Ovary (tissue), 3 donors: Measurements from ENCODE around the gene DRAP1.

Source experiments
- POLR2A ChIP-seq: fragments of 450-650 bp; IDR thresholded peaks from one replicate; pipeline ENCODE4 v1.6.1; 2017; ENCODE audit warnings: antibody characterized with exemption, mild to moderate bottlenecking, moderate library complexity
- TF ChIP-seq, protein P1 (sequence below), 3 donors: fragments of 450-650 bp in 2 of 3; fragments of 200-600 bp in 1 of 3; IDR thresholded peaks; one replicate each; pipeline versions ENCODE4 v1.5.1 to v1.8.0; 2016 to 2022; ENCODE audit warnings: antibody characterized with exemption in 3 of 3, mild to moderate bottlenecking in 1 of 3
- donor health status: DM: no; HTN: no; CAD: no.

DNA sequence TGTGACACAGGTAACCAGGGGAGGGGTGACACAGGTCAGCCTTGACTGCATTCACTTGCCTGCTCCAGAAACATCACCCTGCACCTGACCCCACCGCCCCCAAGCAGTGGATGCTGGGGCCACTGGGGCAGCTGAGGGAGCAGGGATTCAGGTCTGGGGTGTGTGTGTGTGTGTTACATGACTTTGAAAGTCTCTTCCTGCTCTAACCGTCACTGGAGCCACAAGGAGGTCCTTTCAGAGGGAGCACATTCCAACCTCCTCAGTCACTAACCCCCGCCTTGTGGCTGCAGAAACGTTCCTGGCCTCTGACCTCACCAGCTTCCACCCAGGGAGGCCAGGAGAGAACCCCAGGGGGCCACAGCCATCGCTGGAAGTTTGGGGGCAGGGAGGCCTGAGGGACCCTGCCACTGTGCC lies 16.2 kb upstream of the DRAP1 start:
- TF ChIP-seq, protein P1, sequence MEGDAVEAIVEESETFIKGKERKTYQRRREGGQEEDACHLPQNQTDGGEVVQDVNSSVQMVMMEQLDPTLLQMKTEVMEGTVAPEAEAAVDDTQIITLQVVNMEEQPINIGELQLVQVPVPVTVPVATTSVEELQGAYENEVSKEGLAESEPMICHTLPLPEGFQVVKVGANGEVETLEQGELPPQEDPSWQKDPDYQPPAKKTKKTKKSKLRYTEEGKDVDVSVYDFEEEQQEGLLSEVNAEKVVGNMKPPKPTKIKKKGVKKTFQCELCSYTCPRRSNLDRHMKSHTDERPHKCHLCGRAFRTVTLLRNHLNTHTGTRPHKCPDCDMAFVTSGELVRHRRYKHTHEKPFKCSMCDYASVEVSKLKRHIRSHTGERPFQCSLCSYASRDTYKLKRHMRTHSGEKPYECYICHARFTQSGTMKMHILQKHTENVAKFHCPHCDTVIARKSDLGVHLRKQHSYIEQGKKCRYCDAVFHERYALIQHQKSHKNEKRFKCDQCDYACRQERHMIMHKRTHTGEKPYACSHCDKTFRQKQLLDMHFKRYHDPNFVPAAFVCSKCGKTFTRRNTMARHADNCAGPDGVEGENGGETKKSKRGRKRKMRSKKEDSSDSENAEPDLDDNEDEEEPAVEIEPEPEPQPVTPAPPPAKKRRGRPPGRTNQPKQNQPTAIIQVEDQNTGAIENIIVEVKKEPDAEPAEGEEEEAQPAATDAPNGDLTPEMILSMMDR (IDR thresholded peaks at IDR 0.05) = no peak
- TF ChIP-seq POLR2A = no peak
